Measurements from ENCODE around the gene C15orf40. TPM values are rescaled to one million over a fixed set of nuclear protein-coding genes. Genes with fewer than 3 reads are reported as not detected.

The C15orf40 gene
- total and polyA plus RNA-seq, 3 donors from 2014 or later: 22.8 to 55.2 (median 24.7) TPM

DNA sequence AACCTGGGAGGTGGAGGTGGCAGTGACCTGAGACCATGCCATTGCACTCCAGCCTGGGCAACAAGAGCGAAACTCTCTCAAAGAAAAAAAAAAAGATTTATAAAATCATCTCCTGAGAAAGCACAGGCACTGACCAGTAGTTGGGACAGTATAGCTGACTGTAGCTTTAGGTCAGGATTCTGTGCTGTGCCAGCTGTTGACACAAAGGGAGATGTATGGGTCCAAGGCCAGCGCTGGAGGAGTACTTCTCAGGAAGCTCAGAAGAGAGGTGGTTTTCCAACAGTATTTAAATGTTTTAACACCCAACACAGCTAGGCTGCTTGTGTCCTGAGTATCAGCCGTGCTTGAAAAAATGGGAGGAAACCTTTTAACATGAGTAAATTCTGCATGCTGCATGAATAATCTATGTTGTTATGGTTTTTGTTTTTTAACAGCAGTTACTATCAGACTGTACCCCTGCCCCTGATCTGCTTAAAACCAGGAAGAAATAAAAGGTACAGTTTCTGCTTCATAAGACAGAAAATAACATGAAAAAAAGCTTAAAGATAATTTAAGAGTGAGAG, 18.9 kb downstream of the C15orf40 start:
- H3K27me3 ChIP-seq: no peaks in the 10 kb centered on the region
- no peak for TF ChIP-seq POLR2A (IDR thresholded peaks at IDR 0.05)
- TF ChIP-seq, protein P1, sequence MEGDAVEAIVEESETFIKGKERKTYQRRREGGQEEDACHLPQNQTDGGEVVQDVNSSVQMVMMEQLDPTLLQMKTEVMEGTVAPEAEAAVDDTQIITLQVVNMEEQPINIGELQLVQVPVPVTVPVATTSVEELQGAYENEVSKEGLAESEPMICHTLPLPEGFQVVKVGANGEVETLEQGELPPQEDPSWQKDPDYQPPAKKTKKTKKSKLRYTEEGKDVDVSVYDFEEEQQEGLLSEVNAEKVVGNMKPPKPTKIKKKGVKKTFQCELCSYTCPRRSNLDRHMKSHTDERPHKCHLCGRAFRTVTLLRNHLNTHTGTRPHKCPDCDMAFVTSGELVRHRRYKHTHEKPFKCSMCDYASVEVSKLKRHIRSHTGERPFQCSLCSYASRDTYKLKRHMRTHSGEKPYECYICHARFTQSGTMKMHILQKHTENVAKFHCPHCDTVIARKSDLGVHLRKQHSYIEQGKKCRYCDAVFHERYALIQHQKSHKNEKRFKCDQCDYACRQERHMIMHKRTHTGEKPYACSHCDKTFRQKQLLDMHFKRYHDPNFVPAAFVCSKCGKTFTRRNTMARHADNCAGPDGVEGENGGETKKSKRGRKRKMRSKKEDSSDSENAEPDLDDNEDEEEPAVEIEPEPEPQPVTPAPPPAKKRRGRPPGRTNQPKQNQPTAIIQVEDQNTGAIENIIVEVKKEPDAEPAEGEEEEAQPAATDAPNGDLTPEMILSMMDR (IDR thresholded peaks at IDR 0.05): no peak
- no peaks in the 10 kb centered on the region for H3K36me3 ChIP-seq (ENCODE audit: low read depth, missing control alignments)
- intact Hi-C loops (cut with DNase I; ENCODE audit: low total_unique reads): no loop called here
- no peak overlapping the region for H3K4me3 ChIP-seq
- DNase-seq: no peak
- 85 to 90% methylated on average over 3 of the region's 3 CpGs for WGBS, 2 donors
- H3K4me1 ChIP-seq: no peaks in the 10 kb centered on the region
- no peak overlapping the region for H3K27ac ChIP-seq
- H3K9me3 ChIP-seq: no peaks in the 10 kb centered on the region

DNA sequence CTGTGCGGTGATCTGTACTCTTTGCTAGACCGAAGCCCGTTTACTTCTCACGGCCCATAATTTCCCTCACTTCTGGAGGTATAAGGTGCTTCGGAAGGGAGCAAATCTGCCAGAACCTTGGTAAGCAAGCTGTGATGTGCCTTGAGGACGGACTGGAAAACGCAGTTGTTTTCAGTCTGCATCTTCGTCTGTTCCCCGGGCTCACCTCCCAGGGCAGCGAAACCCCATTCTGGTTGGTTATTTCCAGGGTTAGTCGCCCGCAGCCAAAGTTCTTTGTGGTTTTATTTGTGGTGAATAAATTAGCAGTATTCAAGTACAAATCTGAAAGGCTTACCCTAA, 25.0 kb downstream of the C15orf40 start:
- 0% methylated on average over 12 of the region's 12 CpGs for WGBS, 2 donors
- peak overlapping the region; percentile 74 to 83 for H3K27ac ChIP-seq
- H3K36me3 ChIP-seq (ENCODE audit: low read depth, missing control alignments): no peaks in the 10 kb centered on the region
- TF ChIP-seq, protein P1 (IDR thresholded peaks at IDR 0.05): no peak
- no peak for TF ChIP-seq POLR2A (IDR thresholded peaks at IDR 0.05)
- H3K4me1 ChIP-seq: peaks cover 10% of the 10 kb centered on the region
- no peak for DNase-seq
- H3K9me3 ChIP-seq: no peaks in the 10 kb centered on the region
- H3K27me3 ChIP-seq: no peaks in the 10 kb centered on the region
- H3K4me3 ChIP-seq: peak overlapping the region; percentile 68 to 91
- intact Hi-C loops (cut with DNase I; ENCODE audit: low total_unique reads): no loop called here

DNA sequence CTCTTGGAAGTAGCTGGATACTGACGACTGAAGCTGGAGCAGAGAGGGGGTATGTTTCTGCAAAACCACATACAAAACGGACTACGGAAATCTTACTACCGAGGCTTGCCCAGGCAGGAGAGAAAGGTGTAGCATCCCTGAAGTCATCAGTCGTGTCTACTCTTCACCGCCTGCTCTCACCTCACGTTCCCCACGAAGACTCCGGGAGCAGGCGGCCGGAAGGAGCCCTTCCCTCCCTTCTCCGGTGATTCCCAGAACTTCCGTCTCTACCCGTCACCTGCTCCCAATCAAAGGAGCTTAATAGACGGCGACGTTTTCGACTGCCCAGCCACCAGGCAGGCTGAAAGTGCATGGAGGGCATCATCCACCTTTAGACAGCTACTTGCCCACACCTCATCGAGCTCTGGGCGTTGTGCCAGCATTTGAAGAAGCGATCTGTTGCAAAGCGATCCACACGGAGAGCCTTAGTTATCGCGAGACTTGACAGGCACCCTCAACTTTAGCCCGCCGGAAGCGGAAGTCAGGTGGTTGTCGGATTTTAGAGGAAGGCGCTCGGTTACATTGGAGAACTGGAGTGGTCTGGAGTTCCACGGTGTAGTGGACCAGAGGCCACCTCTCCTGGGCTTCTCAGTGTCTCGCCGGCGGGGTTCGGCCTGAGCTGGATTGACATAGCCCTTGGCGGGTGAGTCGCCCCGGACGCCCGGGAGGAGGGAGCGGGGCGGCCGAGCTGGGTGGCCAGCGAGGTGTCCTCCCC, 25.6 kb downstream of the C15orf40 start, which contains the start of gene RAMAC:
TSS of gene RAMAC (plus strand) at position 523 of the 754 bp plus-strand sequence. CDS start 2,809 bp downstream, outside the sequence.
- Histone ChIP-seq H3K4me1 (peaks cover 10% of the 10 kb centered on the region), H3K4me3 (peak within 1 kb of the TSS; percentile 68 to 91), H3K27me3 (no peaks in the 10 kb centered on the region), H3K27ac (peak within 1 kb of the TSS; percentile 74 to 83), H3K36me3 (ENCODE audit: low read depth, missing control alignments) (no peaks in the 10 kb centered on the region), H3K9me3 (no peaks in the 10 kb centered on the region)
- peak; percentile 98 for DNase-seq
- no peak for TF ChIP-seq POLR2A (IDR thresholded peaks at IDR 0.05)
- TF ChIP-seq, protein P1 (IDR thresholded peaks at IDR 0.05): no peak
- intact Hi-C loops (cut with DNase I; ENCODE audit: low total_unique reads): no loop called here
- WGBS, 2 donors: 0 to 4% methylated on average over 19 to 45 of the region's 45 CpGs

DNA sequence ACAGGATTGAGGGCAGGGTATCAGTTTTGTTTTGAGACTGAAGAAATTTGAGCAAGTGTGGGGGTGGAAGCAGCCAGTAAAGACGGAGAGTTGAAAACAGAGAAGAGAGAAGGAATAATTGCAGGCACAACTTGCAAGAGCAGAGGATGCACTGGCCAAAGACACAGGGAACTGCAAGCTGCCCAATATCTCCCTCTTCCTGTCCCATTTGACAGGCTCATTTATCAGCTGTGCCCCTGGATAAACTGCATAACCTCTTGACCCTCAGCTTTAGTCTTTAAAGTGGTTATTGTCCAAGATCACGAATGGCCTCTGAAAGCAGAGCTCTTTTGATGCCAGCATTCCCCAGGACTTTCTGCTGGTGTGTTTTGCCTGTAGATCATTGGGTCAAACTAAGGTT, 30.5 kb downstream of the C15orf40 start:
- no peak overlapping the region for H3K4me3 ChIP-seq
- 44 to 59% methylated on average over 2 of the region's 2 CpGs for WGBS, 2 donors
- peaks cover 4% of the 10 kb centered on the region for H3K4me1 ChIP-seq
- H3K27me3 ChIP-seq: no peaks in the 10 kb centered on the region
- H3K9me3 ChIP-seq: no peaks in the 10 kb centered on the region
- no peaks in the 10 kb centered on the region for H3K36me3 ChIP-seq (ENCODE audit: low read depth, missing control alignments)
- no peak for DNase-seq
- TF ChIP-seq, protein P1 (IDR thresholded peaks at IDR 0.05): no peak
- no peak overlapping the region for H3K27ac ChIP-seq
- intact Hi-C loops (cut with DNase I; ENCODE audit: low total_unique reads): no loop called here

Measured in testis (tissue), 3 donors.